Measurements from ENCODE around the gene STAT6.

STAT6 gene

GRCh38 chr12:57099047-57099714 lies 12.0 kb downstream of the STAT6 start:
- DNase-seq = no peak

DNA sequence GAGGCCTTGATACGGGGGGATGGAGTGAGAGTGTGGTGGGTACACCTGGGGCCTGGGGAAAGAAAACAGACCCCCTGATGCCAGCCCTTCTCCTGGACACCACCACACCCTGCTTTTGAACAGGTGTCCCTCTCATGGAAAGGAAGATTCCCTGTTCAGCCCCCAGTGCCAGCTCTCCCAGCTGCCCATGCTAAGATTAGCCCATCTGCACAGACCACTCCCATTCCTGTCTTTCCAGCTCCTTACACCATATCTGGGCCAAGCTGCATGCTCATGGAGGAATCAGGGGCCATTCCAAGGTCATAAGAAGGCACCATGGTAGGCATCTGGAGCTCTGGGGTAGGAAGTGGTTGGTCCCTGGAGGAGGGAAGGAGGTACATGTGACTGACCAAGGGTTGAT lies 12.6 kb downstream of the STAT6 start:
- DNase-seq = no peak

GRCh38 chr12:57097554-57097835 lies 13.7 kb downstream of the STAT6 start:
- DNase-seq = no peak

DNA sequence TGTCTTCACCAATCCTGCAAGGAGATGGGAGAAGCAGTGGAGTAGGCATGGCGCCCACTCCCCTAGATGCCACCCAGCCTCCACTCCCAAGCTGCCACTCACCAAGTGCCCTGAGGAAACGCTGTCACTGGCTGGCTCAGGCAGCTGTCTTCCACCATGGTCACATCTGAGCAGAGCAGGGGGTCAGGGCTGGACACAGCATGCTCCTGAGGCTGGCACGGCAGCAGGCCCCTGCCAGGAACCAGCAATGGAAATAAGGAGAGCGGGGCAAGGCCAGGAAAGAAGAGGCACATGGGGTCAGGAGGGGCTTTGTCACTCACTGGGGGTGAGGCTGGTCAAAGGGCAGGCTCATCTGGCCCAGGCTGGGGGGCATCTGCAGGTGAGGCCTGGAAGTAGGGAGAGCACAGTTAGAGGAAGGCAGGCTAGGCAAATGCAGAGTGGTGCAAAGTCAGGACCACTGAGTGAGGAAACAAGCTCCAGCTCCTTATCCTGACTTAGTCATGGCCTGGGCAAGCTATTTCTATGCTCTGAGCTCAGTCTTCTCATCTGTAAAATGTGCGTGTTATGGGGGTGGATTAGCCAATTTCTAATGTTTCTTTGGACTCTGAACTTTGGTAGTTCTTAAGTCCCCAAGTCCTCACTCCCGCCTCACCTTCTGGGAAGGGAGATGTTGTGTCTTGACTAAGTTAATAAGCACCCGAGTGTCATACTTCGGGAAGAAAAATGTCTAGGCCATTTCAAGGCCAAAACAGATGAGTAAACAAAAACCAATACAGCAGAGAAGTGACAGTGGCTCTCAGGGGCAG lies 14.2 kb downstream of the STAT6 start:
- DNase-seq = no peak

GRCh38 chr12:57096099-57096572 lies 15.0 kb downstream of the STAT6 start:
- no peak for DNase-seq

DNA sequence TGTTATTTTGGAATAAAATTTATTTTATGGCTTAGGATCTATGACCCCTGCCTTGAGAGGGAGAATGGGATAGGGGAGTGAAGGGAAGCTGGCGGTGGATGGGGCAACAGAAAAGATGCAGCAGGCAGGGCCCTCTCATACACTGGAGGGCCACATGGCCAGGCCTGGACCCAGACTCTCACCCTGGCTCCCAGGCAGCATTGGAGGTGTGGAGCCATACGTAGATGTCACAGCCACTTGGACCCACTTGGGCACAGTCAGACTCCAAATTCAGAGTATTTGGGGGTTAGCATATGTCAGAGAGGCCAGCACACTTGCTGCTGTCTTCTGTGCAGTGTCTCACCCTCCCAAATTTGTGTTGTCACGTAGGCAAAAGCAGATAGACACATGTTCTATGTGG lies 15.7 kb downstream of the STAT6 start:
- DNase-seq = no peak

GRCh38 chr12:57094208-57095160 lies 16.7 kb downstream of the STAT6 start:
- no peak for DNase-seq

DNA sequence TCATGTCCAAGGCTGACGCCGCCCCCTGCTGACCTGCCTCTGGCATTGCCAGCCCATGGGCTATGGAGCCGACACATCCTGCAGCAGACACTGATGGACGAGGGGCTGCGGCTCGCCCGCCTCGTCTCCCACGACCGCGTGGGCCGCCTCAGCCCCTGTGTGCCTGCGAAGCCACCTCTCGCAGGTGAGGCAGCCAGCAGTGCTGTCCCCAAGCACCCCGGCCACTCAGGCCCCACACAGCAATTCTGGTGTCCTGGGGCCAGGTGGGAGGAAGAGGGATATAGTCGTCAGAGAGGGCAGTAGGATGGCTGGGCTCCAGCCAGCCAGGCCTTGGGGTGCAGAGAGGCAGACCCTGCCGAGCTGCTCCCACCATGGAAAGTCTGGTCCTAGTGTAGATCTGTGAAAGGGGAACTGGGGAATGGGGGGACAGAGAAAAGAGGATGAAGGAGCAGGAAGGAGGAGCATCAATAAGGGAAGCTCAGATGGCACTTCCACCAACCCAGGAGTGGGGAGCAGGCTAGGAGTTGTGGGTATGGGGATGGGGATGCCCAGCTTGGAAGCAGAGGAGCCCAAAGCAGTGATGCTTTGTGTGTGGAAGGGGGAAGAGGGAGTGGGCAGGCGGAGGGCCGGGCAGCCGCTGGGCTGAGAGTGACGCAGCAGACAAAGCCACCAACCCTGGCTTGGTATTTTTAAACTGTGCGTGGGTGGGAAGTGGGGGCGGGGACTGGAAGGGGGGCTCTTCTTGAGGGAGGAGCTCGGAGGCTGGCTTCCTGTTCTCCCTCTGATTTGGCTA lies 17.6 kb downstream of the STAT6 start:
- no peak for DNase-seq

DNA sequence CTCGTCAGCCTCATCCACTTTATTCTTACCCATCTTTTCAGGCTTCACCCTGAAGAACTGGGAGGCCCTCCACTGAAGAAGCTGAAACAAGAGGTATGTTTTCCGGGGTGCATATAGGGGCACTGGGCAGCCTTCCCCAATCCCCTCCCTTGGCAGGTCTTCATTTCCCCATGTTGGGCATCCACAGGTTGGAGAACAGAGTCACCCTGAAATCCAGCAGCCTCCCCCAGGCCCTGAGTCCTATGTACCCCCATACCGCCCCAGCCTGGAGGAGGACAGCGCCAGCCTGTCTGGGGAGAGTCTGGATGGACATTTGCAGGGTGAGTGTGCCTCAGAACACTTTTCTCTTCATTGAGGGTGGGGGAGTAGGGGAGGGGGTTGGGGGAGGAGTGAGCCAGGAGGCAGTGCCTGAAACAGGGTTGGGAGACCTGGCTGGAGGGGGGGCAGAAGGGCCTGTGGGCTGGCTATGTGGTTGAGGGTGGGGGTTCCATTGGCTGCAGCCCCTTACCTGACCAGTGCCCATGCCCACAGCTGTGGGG lies 18.2 kb downstream of the STAT6 start:
- no peak for DNase-seq

GRCh38 chr12:57092529-57092862 lies 18.7 kb downstream of the STAT6 start:
- no peak for DNase-seq

DNA sequence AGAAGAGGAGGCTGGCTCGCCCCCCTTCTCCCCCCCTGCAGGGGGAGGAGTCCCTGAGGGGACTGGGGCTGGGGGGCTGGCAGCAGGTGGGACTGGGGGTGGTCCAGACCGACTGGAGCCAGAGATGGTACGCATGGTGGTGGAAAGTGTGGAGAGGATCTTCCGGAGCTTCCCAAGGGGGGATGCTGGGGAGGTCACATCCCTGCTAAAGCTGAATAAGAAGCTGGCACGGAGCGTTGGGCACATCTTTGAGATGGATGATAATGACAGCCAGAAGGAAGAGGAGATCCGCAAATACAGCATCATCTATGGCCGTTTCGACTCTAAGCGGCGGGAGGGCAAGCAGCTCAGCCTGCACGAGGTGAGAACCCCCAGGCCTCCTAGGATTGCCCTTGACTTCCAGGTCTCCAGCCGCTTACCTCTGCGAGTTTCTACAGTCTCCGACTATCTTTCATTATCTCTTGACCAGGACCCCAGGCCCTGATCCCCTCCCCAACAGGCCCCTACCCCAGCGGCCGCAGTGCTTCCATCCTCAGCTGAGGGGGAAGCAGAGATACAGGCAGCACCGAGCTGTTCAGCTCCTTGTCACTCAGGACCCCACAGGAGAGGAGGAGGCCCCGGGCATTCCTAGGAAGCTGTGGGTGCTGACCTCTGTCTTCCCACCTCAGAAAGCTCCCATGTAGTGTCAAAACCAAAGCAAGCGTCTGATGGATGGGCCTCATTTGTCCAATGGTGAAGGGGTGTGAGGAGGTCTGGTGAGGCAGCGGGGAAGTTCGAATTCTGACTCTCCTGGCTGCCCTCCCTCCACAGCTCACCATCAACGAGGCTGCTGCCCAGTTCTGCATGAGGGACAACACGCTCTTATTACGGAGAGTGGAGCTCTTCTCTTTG lies 19.3 kb downstream of the STAT6 start:
- DNase-seq = no peak

DNA sequence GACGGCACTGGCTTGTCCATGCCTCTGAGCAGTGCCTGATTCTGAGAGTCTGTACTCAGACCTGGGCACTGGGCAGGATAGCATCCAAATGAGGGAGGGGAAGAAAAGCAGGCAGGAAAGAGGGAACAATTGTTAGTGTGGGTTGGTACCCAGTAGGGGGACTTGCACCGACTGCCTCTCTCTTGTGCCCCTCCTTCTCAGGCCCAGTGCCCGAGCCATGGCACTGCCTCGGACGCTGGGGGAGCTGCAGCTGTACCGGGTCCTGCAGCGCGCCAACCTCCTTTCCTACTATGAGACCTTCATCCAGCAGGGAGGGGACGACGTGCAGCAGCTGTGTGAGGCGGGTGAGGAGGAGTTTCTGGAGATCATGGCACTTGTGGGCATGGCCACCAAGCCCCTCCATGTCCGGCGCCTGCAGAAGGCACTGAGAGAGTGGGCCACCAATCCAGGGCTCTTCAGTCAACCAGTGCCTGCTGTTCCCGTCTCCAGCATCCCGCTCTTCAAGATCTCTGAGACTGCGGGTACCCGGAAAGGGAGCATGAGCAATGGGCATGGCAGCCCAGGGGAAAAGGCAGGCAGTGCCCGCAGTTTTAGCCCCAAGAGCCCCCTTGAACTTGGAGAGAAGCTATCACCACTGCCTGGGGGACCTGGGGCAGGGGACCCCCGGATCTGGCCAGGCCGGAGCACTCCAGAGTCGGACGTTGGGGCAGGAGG lies 20.1 kb downstream of the STAT6 start:
- DNase-seq = peak; percentile 61

DNA sequence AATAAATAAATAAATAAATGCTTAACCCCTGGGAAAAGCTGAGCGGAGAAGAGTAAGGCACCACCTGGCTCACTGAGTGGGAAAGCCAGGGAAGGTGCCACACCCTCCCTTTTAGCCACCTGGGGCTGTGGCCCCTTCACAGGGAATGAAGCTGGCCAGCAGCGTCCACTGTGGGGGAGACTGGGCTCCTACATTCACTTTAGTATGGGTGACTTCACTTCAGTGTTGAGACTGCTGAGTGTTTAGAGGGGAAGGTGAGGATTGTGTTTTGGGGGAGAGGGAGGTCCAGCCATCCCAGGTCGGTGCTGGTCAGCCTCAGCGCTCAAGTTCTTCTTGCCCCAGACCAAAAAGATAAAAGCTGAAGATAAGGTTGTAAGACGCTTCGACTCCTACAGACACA lies 20.7 kb downstream of the STAT6 start:
- DNase-seq = no peak

DNA sequence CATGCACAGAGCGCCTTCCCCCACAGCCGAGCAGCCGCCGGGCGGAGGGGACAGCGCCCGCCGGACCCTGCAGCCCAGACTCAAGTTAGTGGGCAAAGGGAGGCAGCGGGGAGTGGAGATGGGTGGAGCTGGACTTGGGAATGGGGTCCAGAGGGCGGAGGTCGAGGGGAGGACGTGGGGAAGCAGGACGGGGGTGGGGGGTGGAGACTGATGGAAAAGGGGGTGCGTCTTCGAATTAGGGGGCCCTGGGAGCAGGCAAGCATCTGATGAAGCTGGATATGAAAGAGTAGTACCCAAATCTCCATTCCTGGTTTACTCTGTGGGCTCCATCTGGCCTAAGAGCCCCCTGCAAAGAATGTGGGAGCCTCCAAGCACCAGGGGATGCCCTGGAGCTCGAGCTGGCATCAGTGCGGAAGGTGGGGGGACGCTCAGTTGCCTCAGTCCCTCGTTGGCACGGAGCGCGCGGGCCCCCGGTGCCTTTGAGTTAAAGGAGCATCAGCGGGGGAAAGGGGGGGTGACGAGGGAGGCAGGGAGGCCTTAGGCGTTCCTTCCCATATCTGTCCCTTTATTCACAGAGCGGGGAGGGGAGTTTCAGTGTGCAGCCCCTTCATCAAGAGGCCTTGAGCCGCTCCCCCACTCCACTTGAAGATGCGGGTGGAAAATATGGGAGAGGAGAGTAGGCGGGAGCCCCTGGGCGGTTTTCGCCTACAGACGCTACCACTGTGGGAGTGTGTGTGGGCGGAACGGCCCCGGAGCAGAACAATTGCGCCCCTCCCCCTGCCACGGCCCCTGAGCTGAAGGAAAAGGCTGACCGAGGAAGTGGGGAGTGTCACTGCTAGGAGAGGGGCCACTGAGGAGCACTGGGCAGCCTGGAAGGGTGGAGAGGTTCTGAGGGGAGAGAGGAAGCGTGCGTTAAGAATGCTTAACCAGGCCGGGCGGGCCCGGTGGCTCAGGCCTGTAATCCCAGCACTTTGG lies 21.6 kb downstream of the STAT6 start:
- peak; percentile 28 for DNase-seq

DNA sequence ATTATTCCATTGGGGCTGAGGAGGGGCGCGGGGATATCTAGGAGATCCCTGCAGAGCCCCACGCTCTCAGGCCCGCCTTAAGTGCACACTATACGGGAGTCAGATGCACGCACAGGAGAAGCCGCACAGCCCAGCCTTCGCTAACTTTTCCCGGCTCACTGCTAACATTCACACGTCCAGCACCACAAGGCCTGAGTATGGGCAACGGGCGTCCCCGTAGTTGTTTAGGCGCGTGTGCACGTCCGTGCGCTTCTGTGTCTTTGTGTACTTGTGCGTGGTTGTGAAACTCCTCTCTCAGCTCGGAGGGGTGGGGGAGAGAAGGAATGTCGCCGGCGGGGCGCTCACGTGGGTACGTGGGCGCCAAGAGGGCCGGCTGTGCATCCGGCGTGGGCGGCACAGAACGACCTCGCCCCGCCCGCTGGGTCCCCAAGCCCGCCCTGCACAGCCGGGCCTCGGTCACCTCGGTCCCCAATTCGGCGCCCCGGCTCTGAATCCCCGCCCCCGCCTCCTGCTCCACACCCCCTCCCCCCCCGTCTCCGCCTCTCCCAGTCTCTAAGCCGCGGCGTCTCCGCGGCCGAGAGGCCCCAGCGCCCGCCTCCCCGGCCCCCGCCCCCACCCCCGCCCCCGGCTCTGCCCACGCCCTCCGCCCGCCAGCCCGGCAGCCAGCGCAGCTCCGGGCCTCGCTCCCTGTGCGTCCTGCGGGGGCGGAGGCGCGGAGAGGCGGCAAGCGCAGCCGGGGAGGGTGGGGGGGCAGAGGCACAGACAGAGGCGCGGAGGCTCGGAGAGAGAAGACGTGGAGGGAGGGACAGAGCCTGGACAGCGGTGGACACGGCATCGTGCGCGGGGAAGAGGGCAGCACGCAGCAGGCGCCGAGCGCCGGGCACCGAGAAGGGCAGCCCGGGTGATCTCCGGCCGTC lies 22.6 kb downstream of the STAT6 start, which contains the start of gene NAB2:
Gene NAB2, plus strand, starts transcription at position 761 of the 917 bp plus-strand sequence. CDS start 158 bp downstream, outside the sequence.
- DNase-seq = peak; percentile 87

- peak; percentile 36 for DNase-seq
These were observed 23.3 kb downstream of the STAT6 start for GRCh38 chr12:57087691-57088353.

DNA sequence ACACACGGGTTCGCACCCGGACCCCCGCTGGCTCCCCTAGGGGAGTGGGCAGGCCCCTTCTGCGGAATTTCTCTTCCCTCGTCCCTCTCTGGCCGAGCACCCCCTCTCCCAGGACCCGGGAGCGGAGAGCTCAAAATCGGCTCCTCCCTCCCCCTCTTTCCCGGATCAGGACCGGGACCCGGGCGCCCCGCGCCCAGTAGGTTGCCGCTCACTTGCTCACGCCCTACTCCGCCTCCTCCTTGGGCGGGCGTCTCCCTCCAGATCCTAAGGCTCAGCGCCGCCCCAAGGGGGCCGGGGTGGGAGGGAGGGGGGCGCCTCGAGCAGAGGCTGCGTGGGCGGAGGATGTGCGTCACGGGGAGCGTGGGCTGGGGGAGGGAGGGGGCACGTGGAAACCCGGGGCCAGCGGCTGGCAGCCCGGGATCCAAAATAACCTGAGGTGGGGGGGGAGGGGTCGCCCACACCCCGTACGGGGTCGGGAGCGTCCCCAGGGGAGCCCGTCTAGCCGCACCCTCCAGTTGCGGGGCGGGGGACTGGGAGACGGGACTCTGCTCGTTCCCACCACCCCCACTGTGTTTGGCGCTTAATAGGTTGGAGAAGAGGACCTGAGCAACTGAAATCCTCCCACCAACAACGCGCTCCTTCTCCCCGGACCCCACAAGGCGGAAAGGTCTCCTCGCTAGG lies 24.0 kb downstream of the STAT6 start:
- peak; percentile 57 for DNase-seq

Data from midbrain (tissue), 1 donor.